ENCODE data around the gene ESYT1.
"Not testable (repeated sequence)": the region's sequence is repeated elsewhere in the genome, so short reads cannot be mapped to it uniquely, and the experiment has no call there.

The ESYT1 gene

GRCh38 chr12:56103823-56104108 is 24.3 kb upstream of the ESYT1 start:
- DNase-seq = no peak

- peak; percentile 99 for DNase-seq
Measured at GRCh38 chr12:56104109-56104814, 23.8 kb upstream of the ESYT1 start, which contains the start of gene PA2G4. TSS of gene PA2G4 (plus strand) at chr12:56104559. CDS start at chr12:56104738, 179 bp downstream.

GRCh38 chr12:56104815-56105608 is 23.1 kb upstream of the ESYT1 start:
- DNase-seq = peak; percentile 34

- no peak for DNase-seq
Measured at GRCh38 chr12:56105609-56105902, 22.5 kb upstream of the ESYT1 start.

GRCh38 chr12:56107242-56107641 is 20.8 kb upstream of the ESYT1 start:
- no peak for DNase-seq

GRCh38 chr12:56110571-56110970 is 17.5 kb upstream of the ESYT1 start:
- DNase-seq = no peak

GRCh38 chr12:56114084-56114483 is 14.0 kb upstream of the ESYT1 start:
- no peak for DNase-seq

- peak; percentile 41 for DNase-seq
Measured at GRCh38 chr12:56115329-56115728, 12.7 kb upstream of the ESYT1 start.

GRCh38 chr12:56116267-56117081 is 11.6 kb upstream of the ESYT1 start, which contains the start of gene RPL41:
TSS of gene RPL41 (plus strand) at chr12:56116633.
- peak; percentile 97 for DNase-seq

GRCh38 chr12:56117082-56117706 is 10.9 kb upstream of the ESYT1 start:
- DNase-seq = not testable (repeated sequence)

GRCh38 chr12:56117778-56118687 is 10.0 kb upstream of the ESYT1 start, which contains the start of gene ZC3H10:
TSS of gene ZC3H10 (plus strand) at chr12:56118266. CDS start at chr12:56120563, 2,297 bp downstream.
- peak; percentile 99 for DNase-seq

- no peak for DNase-seq
Measured at GRCh38 chr12:56118688-56119357, 9.2 kb upstream of the ESYT1 start.

GRCh38 chr12:56119361-56119796 is 8.7 kb upstream of the ESYT1 start:
- peak; percentile 84 for DNase-seq

- no peak for DNase-seq
Measured at GRCh38 chr12:56120158-56120846, 7.8 kb upstream of the ESYT1 start.

- no peak for DNase-seq
Measured at GRCh38 chr12:56121204-56121870, 6.7 kb upstream of the ESYT1 start.

GRCh38 chr12:56122637-56123036 is 5.4 kb upstream of the ESYT1 start:
- no peak for DNase-seq

GRCh38 chr12:56124133-56124532 is 3.9 kb upstream of the ESYT1 start:
- no peak for DNase-seq

GRCh38 chr12:56126732-56127239 is 1.3 kb upstream of the ESYT1 start:
- no peak for DNase-seq

GRCh38 chr12:56127485-56127887 is 581 bp upstream of the ESYT1 start:
- DNase-seq = no peak
